RPMI8226 (cell line): ENCODE data around the gene ZNF483.
A peak's percentile ranks its signal among the peaks of the same experiment; 100 is the strongest.
"Not testable (repeated sequence)": the region's sequence is repeated elsewhere in the genome, so short reads cannot be mapped to it uniquely, and the experiment has no call there.

Experiments
- DNase-seq: peaks from one replicate; pipeline ENCODE4 v3.0.0-alpha.2; 2015

The ZNF483 gene

GRCh38 chr9:111525056-111525977, at the start of gene ZNF483:
Gene ZNF483, plus strand, starts transcription at chr9:111525179. Its CDS starts 2,217 bp downstream, at chr9:111527396.
- no peak for DNase-seq

- no peak for DNase-seq
These were observed 49.8 kb upstream of the ZNF483 start for GRCh38 chr9:111475195-111475594.

GRCh38 chr9:111477677-111478076, 47.3 kb upstream of the ZNF483 start:
- DNase-seq, result no peak

- no peak for DNase-seq
These were observed 42.9 kb upstream of the ZNF483 start for GRCh38 chr9:111481885-111482636.

GRCh38 chr9:111482694-111483438, 42.1 kb upstream of the ZNF483 start:
- DNase-seq, result peak; percentile 66

GRCh38 chr9:111483439-111483857, 41.5 kb upstream of the ZNF483 start:
- DNase-seq, result peak; percentile 52

- DNase-seq, result peak; percentile 77
These were observed 41.0 kb upstream of the ZNF483 start, which contains the start of gene ECPAS for GRCh38 chr9:111483858-111484571. Gene ECPAS, minus strand, starts transcription at chr9:111484383. Its CDS starts 11,465 bp downstream, at chr9:111472918.

- no peak for DNase-seq
These were observed 40.4 kb upstream of the ZNF483 start for GRCh38 chr9:111484572-111484894.

GRCh38 chr9:111497196-111497595, 27.8 kb upstream of the ZNF483 start:
- DNase-seq, result not testable (repeated sequence)

GRCh38 chr9:111501005-111501562, 23.9 kb upstream of the ZNF483 start:
- no peak for DNase-seq

GRCh38 chr9:111501648-111502047, 23.3 kb upstream of the ZNF483 start:
- DNase-seq, result no peak

- no peak for DNase-seq
These were observed 22.5 kb upstream of the ZNF483 start for GRCh38 chr9:111502506-111502905.

GRCh38 chr9:111511581-111511980, 13.4 kb upstream of the ZNF483 start:
- DNase-seq, result not testable (repeated sequence)

GRCh38 chr9:111514967-111515366, 10.0 kb upstream of the ZNF483 start:
- no peak for DNase-seq

GRCh38 chr9:111516061-111516465, 8.9 kb upstream of the ZNF483 start:
- peak; percentile 14 for DNase-seq

GRCh38 chr9:111524731-111525055, 286 bp upstream of the ZNF483 start:
- no peak for DNase-seq

- DNase-seq, result no peak
These were observed 2.4 kb downstream of the ZNF483 start for GRCh38 chr9:111527347-111527746.

- DNase-seq, result no peak
These were observed 4.8 kb downstream of the ZNF483 start for GRCh38 chr9:111529787-111530186.

GRCh38 chr9:111531716-111532115, 6.7 kb downstream of the ZNF483 start:
- DNase-seq, result no peak

- DNase-seq, result no peak
These were observed 8.3 kb downstream of the ZNF483 start for GRCh38 chr9:111533099-111533790.

- no peak for DNase-seq
These were observed 17.7 kb downstream of the ZNF483 start for GRCh38 chr9:111542497-111543254.
